Lower leg skin (tissue), 3 donors: Measurements from ENCODE around the gene ZNF630.

Experiments used
- POLR2A ChIP-seq, 2 donors: fragments of 450-650 bp; IDR thresholded peaks; one replicate each; pipeline ENCODE4 v1.6.1; 2016 to 2017; ENCODE audit warnings: antibody characterized with exemption in 2 of 2, mild to moderate bottlenecking in 1 of 2, moderate library complexity in 1 of 2
- TF ChIP-seq, protein P1 (sequence below), 3 donors: fragments of 450-650 bp; IDR thresholded peaks; one replicate each; pipeline ENCODE4 v1.5.1; 2016; ENCODE audit warnings: antibody characterized with exemption in 3 of 3, mild to moderate bottlenecking in 3 of 3, moderate library complexity in 2 of 3

DNA sequence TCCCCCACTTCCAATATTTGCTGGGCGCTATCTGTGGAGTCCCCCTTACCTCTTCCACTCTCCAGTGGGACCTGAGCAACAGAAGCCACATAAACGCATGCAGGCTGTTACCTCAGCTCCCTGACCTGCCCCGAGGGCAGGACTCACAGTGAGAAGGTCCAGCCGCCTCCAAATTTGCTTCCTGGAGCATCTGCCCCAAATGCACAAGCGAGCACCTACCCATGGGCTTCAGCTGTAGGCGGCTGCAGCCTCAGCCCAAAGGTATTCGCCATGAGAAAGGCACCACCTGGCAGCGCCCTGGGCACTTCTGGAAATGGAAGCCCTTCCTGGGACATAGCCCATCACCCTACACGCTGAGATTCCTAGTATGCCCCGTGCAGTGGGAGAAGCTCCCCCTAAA lies 41.2 kb downstream of the ZNF630 start:
- TF ChIP-seq, protein P1, sequence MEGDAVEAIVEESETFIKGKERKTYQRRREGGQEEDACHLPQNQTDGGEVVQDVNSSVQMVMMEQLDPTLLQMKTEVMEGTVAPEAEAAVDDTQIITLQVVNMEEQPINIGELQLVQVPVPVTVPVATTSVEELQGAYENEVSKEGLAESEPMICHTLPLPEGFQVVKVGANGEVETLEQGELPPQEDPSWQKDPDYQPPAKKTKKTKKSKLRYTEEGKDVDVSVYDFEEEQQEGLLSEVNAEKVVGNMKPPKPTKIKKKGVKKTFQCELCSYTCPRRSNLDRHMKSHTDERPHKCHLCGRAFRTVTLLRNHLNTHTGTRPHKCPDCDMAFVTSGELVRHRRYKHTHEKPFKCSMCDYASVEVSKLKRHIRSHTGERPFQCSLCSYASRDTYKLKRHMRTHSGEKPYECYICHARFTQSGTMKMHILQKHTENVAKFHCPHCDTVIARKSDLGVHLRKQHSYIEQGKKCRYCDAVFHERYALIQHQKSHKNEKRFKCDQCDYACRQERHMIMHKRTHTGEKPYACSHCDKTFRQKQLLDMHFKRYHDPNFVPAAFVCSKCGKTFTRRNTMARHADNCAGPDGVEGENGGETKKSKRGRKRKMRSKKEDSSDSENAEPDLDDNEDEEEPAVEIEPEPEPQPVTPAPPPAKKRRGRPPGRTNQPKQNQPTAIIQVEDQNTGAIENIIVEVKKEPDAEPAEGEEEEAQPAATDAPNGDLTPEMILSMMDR (IDR thresholded peaks at IDR 0.05), result no peak
- no peak for TF ChIP-seq POLR2A (IDR thresholded peaks at IDR 0.05)
